ENCODE data around the gene PTGS1.

Gene PTGS1

DNA sequence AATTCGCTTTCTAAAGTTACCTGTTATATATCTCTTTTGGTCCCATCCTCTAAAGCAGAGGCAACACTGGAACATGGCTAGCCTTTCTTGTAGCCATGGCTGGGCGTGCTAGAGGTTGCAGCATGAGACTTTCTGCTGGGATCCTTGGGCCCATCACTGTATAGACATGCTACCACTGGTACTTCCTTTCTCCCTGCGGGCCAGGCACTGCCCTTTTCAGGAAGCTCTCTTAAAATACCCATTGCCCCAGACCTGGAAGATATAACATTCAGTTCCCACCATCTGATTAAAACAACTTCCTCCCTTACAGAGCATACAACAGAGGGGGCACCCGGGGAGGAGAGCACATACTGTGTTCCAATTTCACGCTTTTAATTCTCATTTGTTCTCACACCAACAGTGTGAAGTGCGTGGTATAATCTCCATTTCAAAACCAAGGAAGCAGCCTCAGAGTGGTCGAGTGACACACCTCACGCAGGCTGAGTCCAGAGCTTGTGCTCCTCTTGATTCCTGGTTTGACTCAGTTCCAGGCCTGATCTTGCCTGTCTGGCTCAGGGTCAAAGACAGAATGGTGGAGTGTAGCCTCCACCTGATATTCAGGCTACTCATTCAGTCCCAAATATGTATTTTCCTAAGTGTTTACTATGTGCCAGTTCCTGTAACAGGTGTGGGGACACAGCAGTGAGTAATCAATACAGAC, 22.6 kb downstream of the PTGS1 start:
- H3K9ac ChIP-seq: no peak overlapping the region
- no peaks in the 10 kb centered on the region; a peak in 1 of 22 replicates for H3K9me3 ChIP-seq (replicated peaks in 1 of 11)
- H3K4me3 ChIP-seq: no peak overlapping the region
- no peak for TF ChIP-seq Cebpa-rat (IDR thresholded peaks at IDR 0.05)
- H3K27me3 ChIP-seq: no peaks in the 10 kb centered on the region
- H3K36me3 ChIP-seq: peaks cover 0 to 30% (median 0%) of the 10 kb centered on the region in 11 experiments; a peak in 7 of 22 replicates
- H3K4me1 ChIP-seq: peaks cover 33 to 50% (median 42%) of the 10 kb centered on the region in 10 experiments
- no peaks in the 10 kb centered on the region for H4K20me1 ChIP-seq
- 0 out of 22 replicates have a peak overlapping the region, but pooled peaks of 1 of the 11 experiments have one; percentile 7 for H3K27ac ChIP-seq
- H3K4me2 ChIP-seq: peak overlapping the region in 8 of 11 experiments; percentile 1 to 64 (median 38); a peak in 12 of 22 replicates

DNA sequence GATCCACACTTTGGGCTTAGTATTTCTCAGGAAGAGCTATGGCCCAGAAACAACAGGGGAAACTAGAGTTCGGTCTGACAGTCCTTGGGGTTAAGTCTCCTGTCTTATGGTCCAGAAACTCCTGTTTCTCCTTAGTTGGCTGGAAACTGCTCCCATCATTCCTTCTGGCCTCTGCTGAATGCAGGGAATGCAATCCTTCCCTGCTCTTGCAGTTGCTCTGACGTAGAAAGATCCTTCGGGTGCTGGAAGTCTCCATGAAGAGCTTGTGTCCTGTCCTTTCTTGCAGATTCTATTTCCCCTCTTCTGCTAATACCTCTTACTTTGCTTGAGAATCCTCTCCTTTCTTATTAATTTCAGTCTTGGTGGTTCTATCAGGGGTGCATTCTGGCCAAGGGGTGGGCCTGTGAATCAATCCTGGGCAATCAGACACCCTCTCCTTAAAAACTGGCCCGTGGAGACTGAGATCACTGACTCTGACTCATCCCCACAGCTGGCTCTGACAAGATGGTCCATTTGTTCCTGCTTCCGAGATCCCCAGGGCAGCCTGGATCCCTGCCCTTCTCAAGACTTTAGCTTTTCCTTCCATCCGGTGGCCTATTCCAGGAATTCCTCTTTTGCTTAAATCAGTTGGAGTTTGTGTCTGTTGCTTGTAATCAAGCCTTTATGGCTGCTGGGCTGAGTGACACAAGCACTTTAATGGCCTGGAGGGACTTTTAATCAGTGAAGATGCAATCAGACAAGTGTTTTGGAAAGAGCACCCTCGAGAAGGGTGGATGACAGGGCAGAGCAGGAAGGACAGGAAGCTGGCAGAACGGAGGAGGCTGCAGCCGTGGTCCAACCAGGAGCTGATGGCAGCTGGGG, 23.7 kb downstream of the PTGS1 start:
- no peaks in the 10 kb centered on the region for H3K27me3 ChIP-seq
- H4K20me1 ChIP-seq: no peaks in the 10 kb centered on the region
- H3K27ac ChIP-seq: no peak overlapping the region
- no peak overlapping the region for H3K9ac ChIP-seq
- no peak overlapping the region for H3K4me3 ChIP-seq
- peaks cover 0 to 30% (median 0%) of the 10 kb centered on the region in 11 experiments; a peak in 7 of 22 replicates for H3K36me3 ChIP-seq
- TF ChIP-seq Cebpa-rat (IDR thresholded peaks at IDR 0.05): no peak
- H3K4me2 ChIP-seq: no peak overlapping the region
- H3K4me1 ChIP-seq: peaks cover 23 to 40% (median 31%) of the 10 kb centered on the region in 10 experiments
- H3K9me3 ChIP-seq (replicated peaks in 1 of 11): peaks cover 0 to 10% (median 5%) of the 10 kb centered on the region in 11 experiments; a peak in 9 of 22 replicates

DNA sequence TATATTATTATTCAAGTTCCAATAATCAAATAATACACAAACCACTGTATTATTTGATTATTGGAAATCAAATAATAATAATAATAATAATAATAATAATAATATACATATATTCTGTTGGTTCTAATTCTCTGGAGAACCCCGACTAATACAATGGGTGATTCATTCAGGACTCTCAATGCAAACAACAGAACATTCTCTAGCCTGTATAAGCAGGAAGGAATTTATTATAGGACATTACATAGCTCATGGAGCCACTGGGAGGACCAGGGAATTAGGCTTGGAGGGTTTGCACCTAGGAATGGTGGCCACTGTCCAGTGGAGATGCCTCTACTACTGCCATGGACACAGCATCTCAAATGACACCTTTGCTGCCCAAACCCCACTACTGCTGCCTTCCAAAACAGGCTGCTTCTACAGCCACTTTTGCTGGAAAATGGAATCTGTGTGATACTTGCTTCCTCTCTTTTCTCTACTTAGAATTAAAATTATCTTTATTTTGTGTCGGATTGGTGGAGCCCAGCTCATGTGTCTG, 25.9 kb downstream of the PTGS1 start:
- H3K4me1 ChIP-seq: peaks cover 3 to 23% (median 13%) of the 10 kb centered on the region in 10 experiments
- H3K9me3 ChIP-seq (replicated peaks in 1 of 11): peaks cover 0 to 15% (median 6%) of the 10 kb centered on the region in 11 experiments; a peak in 9 of 22 replicates
- no peaks in the 10 kb centered on the region for H4K20me1 ChIP-seq
- no peak overlapping the region for H3K4me2 ChIP-seq
- H3K27ac ChIP-seq: no peak overlapping the region
- H3K9ac ChIP-seq: no peak overlapping the region
- H3K4me3 ChIP-seq: no peak overlapping the region
- H3K27me3 ChIP-seq: no peaks in the 10 kb centered on the region
- TF ChIP-seq Cebpa-rat (IDR thresholded peaks at IDR 0.05): no peak
- H3K36me3 ChIP-seq: peaks cover 0 to 27% (median 0%) of the 10 kb centered on the region in 11 experiments; a peak in 7 of 22 replicates

DNA sequence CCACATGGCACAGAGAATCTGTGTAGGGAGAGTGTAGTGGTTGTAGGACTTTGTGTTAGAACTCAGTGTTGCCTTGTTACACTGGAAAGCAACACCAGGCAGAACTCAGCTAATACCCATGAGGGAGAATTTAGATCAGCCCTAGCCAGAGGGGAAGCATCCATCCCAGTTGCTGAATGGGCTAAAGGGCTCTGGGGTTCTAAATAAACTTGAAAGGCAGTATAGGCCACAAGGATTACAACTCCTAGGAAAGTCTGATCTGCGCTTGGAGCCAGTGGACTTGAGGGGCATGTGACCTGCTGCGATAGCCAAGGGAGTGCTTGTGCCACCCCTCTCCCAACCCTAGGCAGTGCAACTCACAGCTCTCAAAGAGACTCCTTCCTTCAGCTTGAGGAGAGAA, 26.9 kb downstream of the PTGS1 start:
- H3K27ac ChIP-seq: no peak overlapping the region
- H3K4me2 ChIP-seq: no peak overlapping the region
- peaks cover 0 to 15% (median 6%) of the 10 kb centered on the region in 11 experiments; a peak in 9 of 22 replicates for H3K9me3 ChIP-seq (replicated peaks in 1 of 11)
- no peaks in the 10 kb centered on the region for H4K20me1 ChIP-seq
- H3K27me3 ChIP-seq: no peaks in the 10 kb centered on the region
- no peak overlapping the region for H3K4me3 ChIP-seq
- H3K36me3 ChIP-seq: peaks cover 0 to 17% (median 0%) of the 10 kb centered on the region in 11 experiments; a peak in 4 of 22 replicates
- no peak overlapping the region for H3K9ac ChIP-seq
- H3K4me1 ChIP-seq: peaks cover 0 to 32% (median 14%) of the 10 kb centered on the region in 10 experiments; a peak in 15 of 20 replicates
- no peak for TF ChIP-seq Cebpa-rat (IDR thresholded peaks at IDR 0.05)

DNA sequence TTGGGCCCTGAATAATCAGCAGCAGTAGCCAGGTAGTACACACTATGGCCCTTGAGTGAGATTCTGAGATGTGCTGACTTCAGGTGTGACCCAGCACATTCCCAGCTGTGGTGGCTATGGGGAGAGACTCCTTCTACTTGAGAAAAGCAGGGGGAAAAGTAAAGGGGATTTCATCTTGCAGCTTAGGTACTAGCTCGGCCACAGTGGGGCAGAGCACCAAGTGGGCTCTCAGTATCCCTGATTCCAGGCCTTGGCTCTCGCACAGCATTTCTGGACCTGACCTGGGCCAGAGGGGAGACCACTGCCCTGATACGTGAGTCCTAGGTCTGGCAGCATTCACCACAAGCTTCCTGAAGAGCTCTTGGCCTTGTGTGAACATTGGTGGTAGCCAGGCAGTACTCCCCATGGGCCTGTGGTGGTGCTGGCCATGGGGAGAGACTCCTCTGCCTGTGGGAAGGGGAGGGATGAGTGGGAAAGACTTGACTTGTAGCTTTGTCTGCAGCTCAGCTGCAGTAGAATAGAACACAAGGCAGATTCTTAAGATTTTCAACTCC, 27.6 kb downstream of the PTGS1 start:
- H3K4me2 ChIP-seq: no peak overlapping the region
- H3K9me3 ChIP-seq (replicated peaks in 1 of 11): peaks cover 0 to 15% (median 6%) of the 10 kb centered on the region in 11 experiments; a peak in 9 of 22 replicates
- H3K4me1 ChIP-seq: peaks cover 0 to 32% (median 9%) of the 10 kb centered on the region in 10 experiments; a peak in 15 of 20 replicates
- no peak for TF ChIP-seq Cebpa-rat (IDR thresholded peaks at IDR 0.05)
- no peaks in the 10 kb centered on the region for H3K27me3 ChIP-seq
- no peaks in the 10 kb centered on the region for H4K20me1 ChIP-seq
- H3K27ac ChIP-seq: no peak overlapping the region
- H3K9ac ChIP-seq: no peak overlapping the region
- H3K4me3 ChIP-seq: no peak overlapping the region
- peaks cover 0 to 11% (median 0%) of the 10 kb centered on the region in 11 experiments; a peak in 4 of 22 replicates for H3K36me3 ChIP-seq

DNA sequence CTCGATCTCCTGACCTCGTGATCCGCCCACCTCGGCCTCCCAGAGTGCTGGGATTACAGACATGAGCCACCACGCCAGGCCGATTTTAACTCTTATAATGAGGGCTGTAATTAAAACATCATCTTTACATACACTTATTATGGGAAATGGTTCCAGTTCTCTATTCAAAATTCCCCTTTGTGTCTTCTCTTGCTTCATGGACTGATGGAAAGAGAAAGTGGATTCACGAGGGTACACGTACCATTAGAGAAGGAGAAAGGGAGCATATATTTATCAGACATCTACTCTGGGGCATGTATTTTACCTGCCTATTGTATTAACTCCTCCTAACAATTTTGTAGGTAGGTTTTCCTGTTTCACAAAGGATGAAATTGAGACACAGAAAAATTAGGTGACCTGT, 31.1 kb downstream of the PTGS1 start:
- H3K27me3 ChIP-seq: no peaks in the 10 kb centered on the region
- no peaks in the 10 kb centered on the region for H4K20me1 ChIP-seq
- no peaks in the 10 kb centered on the region for H3K36me3 ChIP-seq
- no peak for TF ChIP-seq Cebpa-rat (IDR thresholded peaks at IDR 0.05)
- peaks cover 0 to 21% (median 7%) of the 10 kb centered on the region in 10 experiments; a peak in 12 of 20 replicates for H3K4me1 ChIP-seq
- H3K4me2 ChIP-seq: peak overlapping the region in 6 of 11 experiments; percentile 9 to 67 (median 33); a peak in 9 of 22 replicates
- H3K27ac ChIP-seq: peak overlapping the region in 2 of 11 experiments; percentile 33 to 40; a peak in 2 of 22 replicates
- no peak overlapping the region for H3K4me3 ChIP-seq
- H3K9ac ChIP-seq: no peak overlapping the region
- peaks cover 16 to 32% (median 21%) of the 10 kb centered on the region in 11 experiments; a peak in 20 of 22 replicates for H3K9me3 ChIP-seq (replicated peaks in 1 of 11)

DNA sequence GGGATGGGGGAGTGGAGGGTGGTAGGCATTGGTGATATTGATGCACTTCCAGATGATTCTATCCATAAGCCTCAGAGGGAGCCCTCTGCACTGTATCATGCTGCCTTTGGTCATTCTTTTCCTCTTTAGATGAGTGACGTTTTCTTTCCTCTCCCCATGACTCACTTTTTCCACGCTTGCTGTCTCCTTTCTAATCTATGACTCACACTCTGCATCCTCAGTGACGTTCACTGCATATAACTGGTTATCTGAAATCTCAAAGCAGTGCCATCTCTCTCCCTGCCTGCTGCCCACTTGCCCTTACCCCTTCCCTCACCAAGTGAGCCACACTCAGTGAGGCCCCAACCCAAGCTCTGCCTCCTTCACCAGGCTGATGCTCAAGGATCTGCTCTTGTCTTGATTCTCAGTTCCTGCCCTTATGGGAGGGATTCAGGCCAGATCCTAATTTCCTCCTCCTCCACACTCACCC, 31.6 kb downstream of the PTGS1 start:
- no peaks in the 10 kb centered on the region for H4K20me1 ChIP-seq
- no peak overlapping the region for H3K9ac ChIP-seq
- H3K36me3 ChIP-seq: no peaks in the 10 kb centered on the region
- H3K4me2 ChIP-seq: peak overlapping the region in 7 of 11 experiments; percentile 9 to 67 (median 31); a peak in 10 of 22 replicates
- no peak for TF ChIP-seq Cebpa-rat (IDR thresholded peaks at IDR 0.05)
- peaks cover 16 to 32% (median 21%) of the 10 kb centered on the region in 11 experiments; a peak in 20 of 22 replicates for H3K9me3 ChIP-seq (replicated peaks in 1 of 11)
- no peaks in the 10 kb centered on the region for H3K27me3 ChIP-seq
- peaks cover 0 to 21% (median 7%) of the 10 kb centered on the region in 10 experiments; a peak in 12 of 20 replicates for H3K4me1 ChIP-seq
- peak overlapping the region in 2 of 11 experiments; percentile 33 to 40; a peak in 2 of 22 replicates for H3K27ac ChIP-seq
- no peak overlapping the region for H3K4me3 ChIP-seq

DNA sequence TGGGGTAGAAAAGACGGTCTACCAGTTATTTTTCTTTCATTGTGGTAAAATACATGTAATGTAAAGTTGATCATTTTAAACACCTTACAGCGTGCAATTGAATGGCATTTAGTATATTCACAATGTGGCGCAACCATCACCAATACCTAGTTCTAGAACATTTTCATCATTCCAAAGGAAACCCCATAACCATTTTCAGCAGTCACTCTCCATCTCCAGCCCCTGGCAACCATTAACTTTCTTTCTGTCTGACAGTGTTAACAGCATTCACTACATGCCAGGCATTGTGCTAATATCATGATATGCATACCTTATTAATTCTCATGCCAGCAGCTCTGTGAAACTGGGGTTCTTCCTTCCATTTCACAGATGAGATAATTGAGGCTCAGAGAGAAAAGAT, 32.0 kb downstream of the PTGS1 start:
- no peaks in the 10 kb centered on the region for H3K36me3 ChIP-seq
- no peak overlapping the region for H3K4me3 ChIP-seq
- TF ChIP-seq Cebpa-rat (IDR thresholded peaks at IDR 0.05): no peak
- H3K4me1 ChIP-seq: peaks cover 0 to 21% (median 7%) of the 10 kb centered on the region in 10 experiments; a peak in 12 of 20 replicates
- peak overlapping the region in 2 of 11 experiments; percentile 33 to 40; a peak in 2 of 22 replicates for H3K27ac ChIP-seq
- no peaks in the 10 kb centered on the region for H3K27me3 ChIP-seq
- peak overlapping the region in 4 of 11 experiments; percentile 26 to 67 (median 41); a peak in 6 of 22 replicates for H3K4me2 ChIP-seq
- no peak overlapping the region for H3K9ac ChIP-seq
- H4K20me1 ChIP-seq: no peaks in the 10 kb centered on the region
- peaks cover 16 to 32% (median 21%) of the 10 kb centered on the region in 11 experiments; a peak in 20 of 22 replicates for H3K9me3 ChIP-seq (replicated peaks in 1 of 11)

Data from BLaER1 treated with 17β-estradiol and CSF1 and Interleukin-3, amounts not matched to agents 10 nM and 100 nM (cell line).